Lower leg skin (tissue), 4 donors: ENCODE data around the gene UPF3A. TPM values are rescaled to one million over a fixed set of nuclear protein-coding genes. Genes with fewer than 3 reads are reported as not detected.

ENCODE experiments used
- DNase-seq, 2 donors: peaks; one replicate each; pipeline ENCODE4 v3.0.0-alpha.2; 2019; ENCODE audit warnings: low spot score in 2 of 2
- H3K4me3 ChIP-seq: fragments of 200-600 bp; sonication (generic); 2 replicates; pipeline ENCODE4 v1.5.1; 2017; ENCODE audit warnings: mild to moderate bottlenecking, low read depth; ENCODE audit not compliant: poor library complexity, severe bottlenecking
- CTCF ChIP-seq, 3 donors: fragments of 450-650 bp; IDR thresholded peaks; one replicate each; pipeline ENCODE4 v1.5.1; 2016; ENCODE audit warnings: antibody characterized with exemption in 3 of 3, mild to moderate bottlenecking in 3 of 3, moderate library complexity in 2 of 3
- POLR2A ChIP-seq, 2 donors: fragments of 450-650 bp; IDR thresholded peaks; one replicate each; pipeline ENCODE4 v1.6.1; 2016 to 2017; ENCODE audit warnings: antibody characterized with exemption in 2 of 2, mild to moderate bottlenecking in 1 of 2, moderate library complexity in 1 of 2
- WGBS, 2 donors: methylation state at CpG; one replicate each; pipeline ENCODE4 v1.1.5; 2018; 5-methylcytosine and 5-hydroxymethylcytosine counted together
- intact Hi-C: fragments of 100-400 bp; cut with DNase I; formaldehyde crosslinking; loops from one replicate; pipeline ENCODE4 v1.15.0; 2023; ENCODE audit warnings: low total_unique reads
- total RNA-seq, 4 donors: library from RNA; depleted of rRNA; stranded (reverse); fragments of >200 nt; gene quantifications; one replicate each; pipeline ENCODE4 v1.1.0, GENCODE V29; 2016

Gene UPF3A
- total RNA-seq, 4 donors from 2014 or later, result 20.5 to 33.4 (median 24.6) TPM

- TF ChIP-seq POLR2A (IDR thresholded peaks at IDR 0.05) (no peak), CTCF (IDR thresholded peaks at IDR 0.05) (no peak)
- intact Hi-C loops, result no loop called here
- 95 to 96% methylated on average over 5 of the region's 5 CpGs for WGBS, 2 donors
- H3K4me3 ChIP-seq, result no peak overlapping the region
- no peak for DNase-seq
Observed at GRCh38 chr13:114266241-114266640, 15.2 kb upstream of the UPF3A start.

DNA sequence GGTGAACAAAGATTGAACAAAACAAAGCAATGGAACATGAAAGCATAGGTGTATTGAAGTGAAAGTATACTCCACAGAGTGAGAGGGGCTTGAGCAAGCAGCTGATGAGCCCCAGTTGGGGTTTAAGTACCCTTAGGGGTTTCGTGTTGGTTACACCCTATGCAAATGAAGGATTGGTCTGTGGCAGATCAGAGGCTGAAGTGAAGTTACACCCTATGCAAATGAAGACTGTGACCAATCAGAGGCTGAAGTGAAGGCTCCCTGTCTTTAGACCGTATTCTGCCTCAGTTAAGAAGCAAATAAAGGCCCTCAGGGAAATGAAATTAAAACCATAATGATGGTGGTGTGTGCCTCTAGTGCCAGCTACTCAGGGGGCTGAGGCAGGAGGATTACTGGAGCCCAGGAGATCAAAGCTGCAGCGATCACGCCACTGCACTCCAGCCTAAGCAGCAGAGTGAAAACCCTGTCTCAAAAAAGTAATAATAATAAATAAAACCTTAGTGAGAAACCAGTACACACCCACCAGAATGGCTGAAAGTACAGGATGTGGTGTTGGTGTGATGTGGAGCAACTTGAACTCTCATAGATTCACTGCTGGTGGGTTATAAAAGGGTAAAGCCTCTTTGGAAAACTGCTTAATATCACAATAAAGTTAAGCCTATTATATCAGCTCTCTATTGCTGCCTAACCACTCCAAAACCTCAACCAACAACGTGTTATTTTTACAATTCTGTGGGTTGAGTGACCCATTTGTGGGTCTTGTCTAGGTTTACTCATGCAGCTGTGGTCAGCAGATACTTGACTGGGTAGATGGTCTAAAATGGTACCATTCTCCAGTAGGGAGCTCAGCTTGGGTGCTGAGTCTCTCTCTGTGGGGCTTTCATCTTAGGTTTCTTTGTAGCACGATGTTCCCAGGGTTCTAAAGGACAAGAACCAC lies 12.8 kb upstream of the UPF3A start:
- H3K4me3 ChIP-seq, result no peak overlapping the region
- WGBS, 2 donors, result 91 to 95% methylated on average over 6 of the region's 6 CpGs
- no peak for DNase-seq
- TF ChIP-seq POLR2A (IDR thresholded peaks at IDR 0.05) (no peak), CTCF (IDR thresholded peaks at IDR 0.05) (no peak)
- intact Hi-C loops, result no loop called here

- H3K4me3 ChIP-seq, result no peak overlapping the region
- 85 to 86% methylated on average over 4 of the region's 4 CpGs for WGBS, 2 donors
- TF ChIP-seq CTCF (IDR thresholded peaks at IDR 0.05) (no peak), POLR2A (IDR thresholded peaks at IDR 0.05) (no peak)
- intact Hi-C loops, result no loop called here
- DNase-seq, result no peak
Observed at GRCh38 chr13:114269281-114269770, 12.1 kb upstream of the UPF3A start.

DNA sequence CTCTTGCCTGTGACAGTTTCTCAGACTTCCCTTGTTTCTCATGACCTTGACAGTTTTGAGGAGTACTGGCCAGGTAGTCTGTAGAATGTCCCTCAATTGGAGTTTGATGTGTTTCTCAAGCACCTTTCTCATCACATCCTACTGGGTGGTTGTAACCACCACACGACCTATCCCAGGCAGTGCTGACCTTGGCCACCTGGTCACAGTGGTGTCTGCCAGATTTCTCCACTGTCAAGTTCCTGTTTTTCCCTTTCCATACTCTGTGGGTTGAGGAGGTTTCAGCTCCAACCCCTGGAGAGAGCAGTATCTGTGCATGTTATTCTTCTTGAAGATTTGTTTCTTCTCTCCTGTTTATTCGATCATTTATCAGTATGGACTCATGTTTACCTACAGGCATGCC lies 8.4 kb upstream of the UPF3A start:
- 81 to 88% methylated on average over 2 of the region's 2 CpGs for WGBS, 2 donors
- no peak overlapping the region for H3K4me3 ChIP-seq
- intact Hi-C loops, result no loop called here
- TF ChIP-seq POLR2A (IDR thresholded peaks at IDR 0.05), result no peak
- TF ChIP-seq CTCF (IDR thresholded peaks at IDR 0.05), result no peak
- no peak for DNase-seq

- WGBS, 2 donors, result 84 to 90% methylated on average over 7 of the region's 7 CpGs
- no peak for TF ChIP-seq POLR2A (IDR thresholded peaks at IDR 0.05)
- H3K4me3 ChIP-seq, result no peak overlapping the region
- intact Hi-C loops, result no loop called here
- no peak for DNase-seq
Observed at GRCh38 chr13:114275304-114275703, 6.1 kb upstream of the UPF3A start.

DNA sequence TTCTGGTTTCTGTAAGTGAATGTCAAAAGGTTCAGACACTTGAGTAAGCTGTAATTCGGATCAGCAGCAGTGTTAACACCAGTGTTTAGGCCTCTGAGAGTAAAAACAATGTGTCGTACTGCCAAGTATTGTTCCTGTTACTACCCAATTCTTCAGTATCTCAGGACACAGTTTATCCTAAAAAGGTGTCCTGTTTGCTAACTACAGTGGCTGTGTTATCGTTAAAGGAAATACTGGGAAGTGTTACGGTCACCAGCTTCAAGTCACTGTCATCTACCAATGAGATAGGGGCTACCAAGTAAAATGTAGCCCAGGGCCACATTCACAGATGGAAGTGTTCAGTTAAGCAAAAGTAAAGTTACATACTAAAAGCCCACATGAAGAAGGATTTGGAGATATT lies 2.3 kb upstream of the UPF3A start:
- intact Hi-C loops, result no loop called here
- H3K4me3 ChIP-seq, result no peak overlapping the region
- TF ChIP-seq CTCF (IDR thresholded peaks at IDR 0.05), result no peak
- WGBS, 2 donors, result 86 to 89% methylated on average over 4 of the region's 4 CpGs
- DNase-seq, result no peak
